Naive thymus-derived CD4-positive, alpha-beta T cell (primary cell): ENCODE measurements around the gene HNRNPD. TPM values are rescaled to one million over a fixed set of nuclear protein-coding genes. Genes with fewer than 3 reads are reported as not detected.
"Not testable (repeated sequence)": the region's sequence is repeated elsewhere in the genome, so short reads cannot be mapped to it uniquely, and the experiment has no call there.

Experiments used
- ATAC-seq: fragments of 150-1000 bp; cut with Tn5 transposase; 2 replicates; pipeline ENCODE4 v1.10.0; 2021; ENCODE audit warnings: mild to moderate bottlenecking, moderate library complexity
- CTCF ChIA-PET: fragments of 350-600 bp; sonication (Branson Sonifier 250); formaldehyde crosslinking; loops from one replicate; lab custom pipeline; 2021; ENCODE audit warnings: antibody characterized with exemption; lab: Charles Lee
- POLR2A ChIA-PET: fragments of 350-600 bp; sonication (Branson Sonifier 250); formaldehyde crosslinking; loops from one replicate; lab custom pipeline; 2021; ENCODE audit warnings: antibody characterized with exemption, inconsistent platforms; lab: Charles Lee
- DNase-seq, 9 donors: peaks; one replicate each; pipeline versions ENCODE4 v3.0.0 to v3.0.0-alpha.2; 2020 to 2022; ENCODE audit warnings: mixed read lengths in 1 of 9
- H3K27ac ChIP-seq: one replicate; pipeline ENCODE4 v1.7.0; 2013; ENCODE audit warnings: mild to moderate bottlenecking, low read depth, low read length, moderate library complexity
- H3K27me3 ChIP-seq, 2 donors: one replicate each; pipeline ENCODE4 v1.7.0; 2013; ENCODE audit warnings: low read length in 2 of 2, mild to moderate bottlenecking in 2 of 2, moderate library complexity in 2 of 2; ENCODE audit not compliant: control insufficient read depth in 2 of 2, insufficient read depth in 2 of 2
- H3K36me3 ChIP-seq, 3 experiments: 1 replicate in 2 of 3; 2 replicates in 1 of 3; pipeline ENCODE4 v1.7.0; 2013; ENCODE audit warnings: low read length in 3 of 3, mild to moderate bottlenecking in 3 of 3, moderate library complexity in 1 of 3; ENCODE audit not compliant: insufficient read depth in 3 of 3, control insufficient read depth in 2 of 3
- H3K4me1 ChIP-seq, 2 donors: one replicate each; pipeline ENCODE4 v1.7.0; 2013; ENCODE audit warnings: low read length in 2 of 2, mild to moderate bottlenecking in 2 of 2, moderate library complexity in 1 of 2; ENCODE audit not compliant: control insufficient read depth in 2 of 2, insufficient read depth in 2 of 2
- H3K4me3 ChIP-seq: 2 replicates; pipeline ENCODE4 v1.7.0; 2013; ENCODE audit warnings: mild to moderate bottlenecking, low read length
- H3K9me3 ChIP-seq, 3 experiments: 1 replicate in 2 of 3; 2 replicates in 1 of 3; pipeline ENCODE4 v1.7.0; 2013; ENCODE audit warnings: low read length in 3 of 3; ENCODE audit not compliant: control insufficient read depth in 2 of 3
- H3K27ac Mint-ChIP-seq, 9 donors: one replicate each; pipeline ENCODE4 v1.8.0; 2020 to 2022; ENCODE audit warnings: mixed read lengths in 9 of 9, mild to moderate bottlenecking in 8 of 9, moderate library complexity in 5 of 9, inconsistent platforms in 2 of 9
- H3K27me3 Mint-ChIP-seq, 5 donors: one replicate each; pipeline ENCODE4 v1.8.0; 2021 to 2022; ENCODE audit warnings: mixed read lengths in 5 of 5, mild to moderate bottlenecking in 1 of 5
- H3K36me3 Mint-ChIP-seq, 5 donors: one replicate each; pipeline ENCODE4 v1.8.0; 2020 to 2022; ENCODE audit warnings: mixed read lengths in 5 of 5, mild to moderate bottlenecking in 3 of 5, inconsistent platforms in 1 of 5
- H3K4me1 Mint-ChIP-seq, 7 donors: one replicate each; pipeline ENCODE4 v1.8.0; 2020 to 2022; ENCODE audit warnings: mixed read lengths in 7 of 7, mild to moderate bottlenecking in 3 of 7, inconsistent platforms in 1 of 7
- H3K4me3 Mint-ChIP-seq, 10 donors: one replicate each; pipeline ENCODE4 v1.8.0; 2020 to 2022; ENCODE audit warnings: mild to moderate bottlenecking in 10 of 10, mixed read lengths in 10 of 10, moderate library complexity in 6 of 10, inconsistent platforms in 2 of 10
- H3K9me3 Mint-ChIP-seq, 11 donors: one replicate each; pipeline ENCODE4 v1.8.0; 2020 to 2022; ENCODE audit warnings: mixed read lengths in 11 of 11, mild to moderate bottlenecking in 4 of 11, inconsistent platforms in 1 of 11, moderate library complexity in 1 of 11
- intact Hi-C, 2 donors: fragments of 100-400 bp; cut with micrococcal nuclease; formaldehyde crosslinking; loops; one replicate each; pipeline ENCODE4 v1.15.1; 2023
- polyA plus RNA-seq, 2 donors: library from polyadenylated mRNA; unstranded; fragments of 300-500 nt; fragmentation: Illumina TruSeq; gene quantifications; one replicate each; pipeline ENCODE4 v1.2.3, GENCODE V29; 2021
- total RNA-seq, 6 experiments: library from RNA in 5 of 6; stranded (reverse) in 5 of 6; gene quantifications; 1 replicate in 5 of 6; 2 replicates in 1 of 6; pipeline ENCODE4 v1.2.3 and lab custom pipeline; 2021 to 2026

The HNRNPD gene
- total and polyA plus RNA-seq, 7 experiments from 2014 or later = 200 to 355 (median 249) TPM

DNA sequence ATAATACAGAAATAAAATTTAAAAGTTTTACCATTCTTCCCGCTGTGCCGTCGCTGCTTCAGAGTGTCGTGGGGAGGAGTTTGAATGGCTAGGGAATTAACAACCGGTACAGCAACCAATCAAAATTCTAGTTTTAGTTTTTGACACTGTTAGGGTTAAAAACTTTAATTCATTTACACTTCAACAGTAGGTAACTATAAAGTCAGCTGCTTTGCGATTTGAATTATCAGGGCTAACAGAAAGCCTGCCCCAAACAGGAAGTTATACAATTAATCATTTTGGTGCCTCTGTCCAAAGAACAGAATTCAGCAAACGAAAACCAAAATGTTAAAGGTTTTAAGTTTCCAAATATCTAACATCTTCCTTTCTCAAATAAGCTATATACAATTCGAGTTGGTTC, 2.3 kb downstream of the HNRNPD start:
- Mint-ChIP-seq H3K27ac (peak overlapping the region; percentile 94 to 100 (median 99)), H3K36me3 (peaks cover 5 to 39% (median 25%) of the 10 kb centered on the region in 5 donors)
- peaks cover 51 to 55% of the 10 kb centered on the region in 2 donors for H3K4me1 ChIP-seq

DNA sequence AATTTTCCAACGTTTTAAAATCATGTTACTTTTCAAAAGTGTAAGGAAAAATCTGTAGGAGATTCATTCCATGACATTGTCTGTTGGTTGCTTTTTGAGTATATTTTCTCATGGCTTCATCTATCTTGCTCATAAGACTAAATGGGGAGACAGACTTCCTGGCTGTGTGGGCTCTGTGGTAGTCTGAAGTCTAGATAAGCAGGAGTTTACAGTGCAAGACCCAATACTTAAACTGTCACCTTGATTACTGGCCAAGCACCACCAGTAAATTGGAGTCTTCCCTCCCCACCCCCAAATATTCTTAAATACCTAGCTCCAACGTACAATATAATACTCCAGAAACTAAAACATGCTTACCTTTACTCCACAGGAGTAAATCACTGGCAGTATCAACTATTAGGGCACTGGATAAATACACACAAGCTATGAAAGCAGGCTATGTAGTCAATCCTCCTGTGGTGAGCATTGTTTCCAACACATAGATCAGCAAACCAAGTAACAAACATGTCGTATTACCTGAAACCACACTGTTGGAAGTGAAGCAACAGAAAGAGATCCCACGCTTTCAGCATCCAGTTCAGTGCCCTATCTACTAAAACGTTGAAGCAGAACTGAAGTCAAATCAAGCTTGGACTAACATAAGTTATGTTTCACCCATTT, 6.2 kb downstream of the HNRNPD start:
- intact Hi-C loops = loop anchor here in 1 of 2 donors (10.0 kb wide), 1 partner anchor 523 kb away; no protein-coding TSS in a partner anchor
- H3K36me3 ChIP-seq = peaks cover 0 to 21% (median 9%) of the 10 kb centered on the region in 3 experiments
- H3K4me1 ChIP-seq = peaks cover 66 to 67% of the 10 kb centered on the region in 2 donors
- POLR2A ChIA-PET = interaction anchor here (1.1 to 2.0 kb wide), 2 partner anchors 60 to 62 kb away, joined by 4 to 10 read pairs; partner anchors contain the start of gene HNRNPDL
- Mint-ChIP-seq H3K27me3 (no peaks in the 10 kb centered on the region), H3K9me3 (no peaks in the 10 kb centered on the region), H3K4me1 (peaks cover 58 to 91% (median 84%) of the 10 kb centered on the region in 7 donors), H3K27ac (peak overlapping the region in 8 of 9 donors; percentile 2 to 83 (median 37)), H3K36me3 (peaks cover 0 to 39% (median 15%) of the 10 kb centered on the region in 5 donors), H3K4me3 (peak overlapping the region; percentile 8 to 100 (median 68))
- H3K4me3 ChIP-seq = no peak overlapping the region
- DNase-seq (no peak), ATAC-seq (no peak)
- CTCF ChIA-PET = interaction anchor here (0.7 kb wide), 1 partner anchor 113 kb away, joined by 4 read pairs; no protein-coding TSS in a partner anchor
- H3K9me3 ChIP-seq = no peaks in the 10 kb centered on the region
- H3K27me3 ChIP-seq = no peaks in the 10 kb centered on the region
- peak overlapping the region; percentile 43 for H3K27ac ChIP-seq

More for the DNA sequence above, 2.3 kb downstream of the HNRNPD start:
- ATAC-seq (no peak), DNase-seq (no peak)
- H3K4me3 ChIP-seq = peak overlapping the region; percentile 94
- no peaks in the 10 kb centered on the region for H3K9me3 ChIP-seq
- Mint-ChIP-seq H3K4me3 (peak overlapping the region; percentile 91 to 100 (median 97)), H3K9me3 (peaks cover 0 to 8% (median 0%) of the 10 kb centered on the region in 11 donors), H3K27me3 (peaks cover 0 to 3% (median 0%) of the 10 kb centered on the region in 5 donors), H3K4me1 (peaks cover 45 to 78% (median 63%) of the 10 kb centered on the region in 7 donors)
- H3K36me3 ChIP-seq = peaks cover 0 to 32% (median 9%) of the 10 kb centered on the region in 3 experiments
- ChIA-PET CTCF (interaction anchor here (2.3 to 2.4 kb wide), 2 partner anchors 11 to 58 kb away, joined by 8 to 18 read pairs; partner anchors contain the start of gene HNRNPDL), POLR2A (interaction anchor here (0.6 to 3.5 kb wide), 8 partner anchors 11 to 1698 kb away, joined by 3 to 33 read pairs (median 6); partner anchors contain the start of genes HELQ, HNRNPDL and MRPS18C)
- H3K27ac ChIP-seq = peak overlapping the region; percentile 98
- H3K27me3 ChIP-seq = no peaks in the 10 kb centered on the region
- intact Hi-C loops = loop anchor here (1.0 to 10.0 kb wide), 6 partner anchors 11 to 973 kb away; no protein-coding TSS in a partner anchor

DNA sequence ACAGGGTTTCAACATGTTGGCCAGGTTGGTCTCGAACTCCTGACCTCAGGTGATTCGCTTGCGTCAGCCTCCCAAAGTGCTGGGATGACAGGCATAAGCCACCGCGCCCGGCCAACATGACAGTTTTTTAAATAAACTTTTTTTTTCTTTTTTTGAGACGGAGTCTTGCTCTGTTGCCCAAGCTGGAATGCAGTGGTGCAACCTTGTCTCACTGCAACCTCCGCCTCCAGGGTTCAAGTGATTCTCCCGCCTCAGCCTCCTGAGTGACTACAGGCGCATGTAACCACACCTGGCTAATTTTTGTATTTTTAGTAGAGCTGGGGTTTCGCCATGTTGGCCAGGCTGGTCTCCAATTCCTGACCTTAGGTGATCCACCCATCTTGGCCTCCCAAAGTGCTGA, 7.4 kb downstream of the HNRNPD start:
- Mint-ChIP-seq H3K36me3 (peaks cover 0 to 29% (median 10%) of the 10 kb centered on the region in 5 donors), H3K27ac (peak overlapping the region in 6 of 9 donors; percentile 38 to 83 (median 61)), H3K4me3 (peak overlapping the region in 9 of 10 donors; percentile 20 to 100 (median 59)), H3K4me1 (peaks cover 64 to 95% (median 88%) of the 10 kb centered on the region in 7 donors)
- peaks cover 0 to 21% (median 9%) of the 10 kb centered on the region in 3 experiments for H3K36me3 ChIP-seq
- peaks cover 71 to 78% of the 10 kb centered on the region in 2 donors for H3K4me1 ChIP-seq
- H3K27ac ChIP-seq, H3K27me3 ChIP-seq, ATAC-seq, H3K27me3 Mint-ChIP-seq, H3K9me3 Mint-ChIP-seq, CTCF ChIA-PET, H3K9me3 ChIP-seq, DNase-seq, H3K4me3 ChIP-seq: not testable (repeated sequence)
- intact Hi-C loops = loop anchor here in 1 of 2 donors (10.0 kb wide), 1 partner anchor 522 kb away; no protein-coding TSS in a partner anchor
- POLR2A ChIA-PET = interaction anchor here (0.7 to 2.0 kb wide), 2 partner anchors 12 to 63 kb away, joined by 4 to 10 read pairs; partner anchors contain the start of gene HNRNPDL

DNA sequence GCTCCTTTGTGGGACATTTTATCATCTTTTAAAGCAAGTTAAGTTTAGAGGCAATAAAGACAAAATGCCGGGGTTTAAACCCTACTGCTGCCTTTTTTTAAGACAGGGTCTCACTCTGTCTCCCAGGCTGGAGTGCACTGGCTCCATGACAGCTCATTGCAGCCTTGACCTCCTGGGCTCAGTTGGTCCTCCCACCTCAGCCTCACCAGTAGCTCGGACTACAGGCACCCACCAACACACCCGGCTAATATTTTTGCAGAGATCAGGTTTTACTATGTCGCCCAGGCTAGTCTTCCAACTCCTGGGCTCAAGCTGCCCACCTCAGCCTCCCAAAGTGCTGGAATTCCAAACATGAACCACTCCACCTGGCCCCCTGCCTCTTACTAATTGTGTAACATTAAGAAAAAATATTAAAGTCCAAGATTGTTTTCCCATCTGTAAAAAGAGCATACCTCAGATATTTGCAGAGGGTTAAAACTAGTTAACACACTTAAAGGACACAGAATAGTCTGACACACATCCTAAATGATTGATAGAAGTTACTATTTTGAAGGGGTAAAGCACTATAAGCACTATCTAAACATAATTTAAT, 9.8 kb downstream of the HNRNPD start:
- Histone ChIP-seq H3K27me3 (no peaks in the 10 kb centered on the region), H3K4me3 (no peak overlapping the region), H3K36me3 (peaks cover 0 to 20% (median 9%) of the 10 kb centered on the region in 3 experiments), H3K9me3 (no peaks in the 10 kb centered on the region), H3K4me1 (peaks cover 70 to 75% of the 10 kb centered on the region in 2 donors), H3K27ac (peak overlapping the region; percentile 27)
- Mint-ChIP-seq H3K4me1 (peaks cover 65 to 97% (median 88%) of the 10 kb centered on the region in 7 donors), H3K9me3 (no peaks in the 10 kb centered on the region), H3K27ac (peak overlapping the region in 6 of 9 donors; percentile 29 to 78 (median 56)), H3K36me3 (peaks cover 0 to 22% (median 11%) of the 10 kb centered on the region in 5 donors), H3K27me3 (no peaks in the 10 kb centered on the region), H3K4me3 (peak overlapping the region; percentile 13 to 64 (median 41))
- ATAC-seq (no peak), DNase-seq (no peak)
- ChIA-PET POLR2A (no interaction called here), CTCF (no interaction called here)
- intact Hi-C loops = loop anchor here in 1 of 2 donors (5.0 to 10.0 kb wide), 2 partner anchors 519 to 897 kb away; no protein-coding TSS in a partner anchor

DNA sequence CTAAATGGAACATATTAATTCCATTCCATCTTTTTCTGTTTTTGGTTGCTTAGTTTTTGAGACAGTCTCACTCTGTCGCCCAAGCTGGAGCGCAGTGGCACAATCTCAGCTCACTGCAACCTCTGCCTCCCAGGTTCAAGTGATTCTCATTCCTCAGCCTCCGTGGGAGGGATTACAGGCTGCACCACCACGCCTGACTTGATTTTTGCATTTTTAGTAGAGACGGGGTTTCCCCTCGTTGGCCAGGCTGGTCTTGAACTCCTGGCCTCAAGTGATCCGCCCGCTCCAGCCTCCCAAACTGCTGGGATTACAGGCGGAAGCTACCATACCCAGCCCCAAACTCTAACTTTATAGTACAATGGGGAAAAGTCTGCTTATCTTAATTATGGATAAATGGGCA, 11.2 kb downstream of the HNRNPD start:
- H3K4me1 ChIP-seq = peaks cover 64 to 72% of the 10 kb centered on the region in 2 donors
- no peak for DNase-seq

More for the DNA sequence above, 11.2 kb downstream of the HNRNPD start:
- intact Hi-C loops = loop anchor here in 1 of 2 donors (5.0 to 10.0 kb wide), 2 partner anchors 518 to 895 kb away; no protein-coding TSS in a partner anchor
- no peak for ATAC-seq
- POLR2A ChIA-PET = interaction anchor here (0.9 to 4.1 kb wide), 4 partner anchors 9 to 66 kb away, joined by 3 to 28 read pairs (median 16); partner anchors contain the start of genes HNRNPD and HNRNPDL
- no peak overlapping the region for H3K4me3 ChIP-seq
- H3K4me3 Mint-ChIP-seq = peak overlapping the region; percentile 6 to 62 (median 30)
- no peaks in the 10 kb centered on the region for H3K27me3 ChIP-seq
- H3K27me3 Mint-ChIP-seq = no peaks in the 10 kb centered on the region
- peaks cover 67 to 97% (median 88%) of the 10 kb centered on the region in 7 donors for H3K4me1 Mint-ChIP-seq
- H3K9me3 Mint-ChIP-seq = no peaks in the 10 kb centered on the region
- peaks cover 0 to 15% (median 3%) of the 10 kb centered on the region in 3 experiments for H3K36me3 ChIP-seq
- H3K27ac Mint-ChIP-seq = peak overlapping the region in 7 of 9 donors; percentile 13 to 81 (median 52)
- no peaks in the 10 kb centered on the region for H3K9me3 ChIP-seq
- CTCF ChIA-PET = interaction anchor here (0.7 kb wide), 1 partner anchor 935 kb away, joined by 4 read pairs; no protein-coding TSS in a partner anchor
- H3K36me3 Mint-ChIP-seq = peaks cover 0 to 23% (median 13%) of the 10 kb centered on the region in 5 donors
- peak overlapping the region; percentile 23 for H3K27ac ChIP-seq
